ENCODE results near the gene DGLUCY. TPM values are rescaled to one million over a fixed set of nuclear protein-coding genes. Genes with fewer than 3 reads are reported as not detected.
"Not testable (repeated sequence)": the region's sequence is repeated elsewhere in the genome, so short reads cannot be mapped to it uniquely, and the experiment has no call there.

DGLUCY gene
- polyA plus RNA-seq, 3 donors from 2014 or later: 31.8 to 71.6 (median 50.5) TPM

- H3K27ac Mint-ChIP-seq: no peak overlapping the region
- H3K36me3 Mint-ChIP-seq: peaks cover 41 to 68% (median 48%) of the 10 kb centered on the region in 3 donors
- peaks cover 16 to 23% of the 10 kb centered on the region in 2 donors for H3K4me1 Mint-ChIP-seq
- no peak for DNase-seq
- no peak overlapping the region for H3K4me3 Mint-ChIP-seq
- no peaks in the 10 kb centered on the region for H3K9me3 Mint-ChIP-seq
- H3K27me3 Mint-ChIP-seq (ENCODE audit: low read depth in 3 of 3): peaks cover 2 to 6% (median 4%) of the 10 kb centered on the region in 3 donors
These were observed 82.0 kb downstream of the DGLUCY start for GRCh38 chr14:91195881-91196280.

GRCh38 chr14:91197631-91198030 lies 83.8 kb downstream of the DGLUCY start:
- Mint-ChIP-seq H3K36me3 (peaks cover 33 to 55% (median 36%) of the 10 kb centered on the region in 3 donors), H3K4me1 (peaks cover 22 to 27% of the 10 kb centered on the region in 2 donors), H3K9me3 (no peaks in the 10 kb centered on the region), H3K27ac (no peak overlapping the region), H3K4me3 (no peak overlapping the region), H3K27me3 (ENCODE audit: low read depth in 3 of 3) (peaks cover 2 to 4% (median 4%) of the 10 kb centered on the region in 3 donors)
- DNase-seq: no peak

GRCh38 chr14:91200802-91201201 lies 86.9 kb downstream of the DGLUCY start:
- Mint-ChIP-seq H3K36me3 (peaks cover 40 to 68% (median 42%) of the 10 kb centered on the region in 3 donors), H3K4me1 (peaks cover 12% of the 10 kb centered on the region in 2 donors), H3K27ac (peak overlapping the region in 2 of 6 donors; percentile 3 to 62)
- H3K27me3 Mint-ChIP-seq (ENCODE audit: low read depth in 3 of 3); DNase-seq; H3K4me3 Mint-ChIP-seq; H3K9me3 Mint-ChIP-seq: not testable (repeated sequence)

DNA sequence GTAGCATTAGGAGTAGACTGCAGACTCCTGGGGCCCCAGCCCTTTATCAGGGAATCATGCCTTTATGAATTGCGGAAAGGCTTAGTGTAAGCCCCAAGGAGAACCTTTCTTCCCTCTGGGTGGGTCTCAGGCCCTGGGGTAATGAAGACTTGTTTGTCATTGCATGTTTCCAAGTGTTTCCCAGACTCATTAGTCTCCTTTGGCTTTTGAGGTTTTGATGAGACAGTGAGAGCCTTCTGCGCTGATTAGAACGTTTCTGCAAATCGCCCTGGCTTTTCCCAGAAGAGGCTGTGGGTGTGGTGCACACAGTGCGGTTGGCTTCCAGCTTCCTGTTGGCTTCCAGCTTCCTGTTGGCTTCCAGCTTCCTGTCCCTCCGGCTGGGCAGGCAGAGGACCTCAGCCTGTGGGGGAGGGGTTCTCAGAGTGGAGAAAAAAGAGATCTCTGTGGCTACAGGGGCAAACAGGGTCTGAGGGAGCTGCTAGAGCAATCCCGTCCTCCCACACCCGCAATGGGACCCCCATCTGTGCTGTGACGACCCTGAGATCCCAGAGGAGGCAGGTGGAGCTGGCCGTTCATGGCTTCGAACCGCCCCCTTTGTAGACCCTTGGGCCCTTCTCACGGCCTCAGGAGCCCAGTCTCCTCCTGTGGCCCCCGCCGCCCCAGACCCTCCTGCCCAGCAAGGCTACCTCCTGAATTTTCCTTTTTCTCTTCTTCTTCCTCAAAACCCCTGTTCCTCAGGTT lies 88.5 kb downstream of the DGLUCY start:
- Mint-ChIP-seq H3K27ac (peak overlapping the region in 5 of 6 donors; percentile 11 to 46 (median 24)), H3K4me1 (peaks cover 12% of the 10 kb centered on the region in 2 donors), H3K36me3 (peaks cover 35 to 71% (median 45%) of the 10 kb centered on the region in 3 donors), H3K27me3 (ENCODE audit: low read depth in 3 of 3) (peaks cover 2 to 4% (median 2%) of the 10 kb centered on the region in 3 donors), H3K9me3 (no peaks in the 10 kb centered on the region), H3K4me3 (peak overlapping the region in 2 of 5 donors; percentile 3 to 25)
- DNase-seq: no peak

DNA sequence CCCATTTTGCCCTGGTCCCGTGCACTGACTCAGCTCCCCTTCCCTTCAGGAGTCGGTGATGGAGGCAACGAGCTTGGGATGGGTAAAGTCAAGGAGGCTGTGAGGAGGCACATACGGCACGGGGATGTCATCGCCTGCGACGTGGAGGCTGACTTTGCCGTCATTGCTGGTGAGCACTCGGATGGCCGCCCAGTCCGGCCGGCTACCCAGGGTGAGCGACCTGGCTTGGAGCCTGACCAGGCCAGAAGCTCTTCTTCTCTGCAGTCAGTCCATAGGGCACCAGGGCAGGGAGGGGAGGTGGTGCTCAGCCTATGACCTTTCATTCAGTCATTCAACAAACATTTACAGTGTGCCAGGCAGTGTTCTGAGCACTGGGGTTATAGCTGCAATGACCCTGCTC lies 90.8 kb downstream of the DGLUCY start:
- Mint-ChIP-seq H3K9me3 (no peaks in the 10 kb centered on the region), H3K4me3 (no peak overlapping the region), H3K27ac (peak overlapping the region in 1 of 6 donors; percentile 25), H3K27me3 (ENCODE audit: low read depth in 3 of 3) (peaks cover 0 to 2% (median 2%) of the 10 kb centered on the region in 3 donors), H3K36me3 (peaks cover 37 to 77% (median 43%) of the 10 kb centered on the region in 3 donors), H3K4me1 (peaks cover 10 to 12% of the 10 kb centered on the region in 2 donors)
- no peak for DNase-seq

DNA sequence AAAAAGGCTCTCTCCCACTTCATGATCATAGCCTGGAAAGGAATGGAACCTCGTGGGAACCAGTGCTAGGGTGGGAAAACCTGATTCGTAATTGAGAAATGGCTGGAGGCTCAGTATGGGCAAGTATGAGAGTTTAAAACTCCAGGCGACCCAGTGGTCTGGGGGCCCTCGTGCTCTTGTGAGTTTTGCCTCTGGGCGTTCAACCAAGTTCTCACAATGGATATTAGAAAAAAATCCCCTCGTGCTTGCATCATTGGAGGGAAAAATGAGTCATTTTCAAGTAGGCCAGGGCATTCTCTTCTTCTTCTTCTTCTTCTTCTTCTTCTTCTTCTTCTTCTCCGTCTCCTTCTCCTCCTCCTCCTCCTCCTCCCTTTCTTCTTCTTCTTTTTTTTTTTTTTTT lies 91.6 kb downstream of the DGLUCY start:
- Mint-ChIP-seq H3K27me3 (ENCODE audit: low read depth in 3 of 3) (peaks cover 0 to 2% (median 2%) of the 10 kb centered on the region in 3 donors), H3K4me1 (peaks cover 10 to 12% of the 10 kb centered on the region in 2 donors), H3K27ac (no peak overlapping the region), H3K36me3 (peaks cover 32 to 75% (median 45%) of the 10 kb centered on the region in 3 donors), H3K9me3 (no peaks in the 10 kb centered on the region), H3K4me3 (no peak overlapping the region)
- DNase-seq: no peak

- H3K4me1 Mint-ChIP-seq: peaks cover 10 to 12% of the 10 kb centered on the region in 2 donors
- peak overlapping the region in 2 of 6 donors; percentile 23 to 47 for H3K27ac Mint-ChIP-seq
These were observed 93.1 kb downstream of the DGLUCY start for GRCh38 chr14:91207008-91207407.

GRCh38 chr14:91211017-91211416 lies 97.1 kb downstream of the DGLUCY start:
- Mint-ChIP-seq H3K27me3 (ENCODE audit: low read depth in 3 of 3) (peaks cover 0 to 5% (median 3%) of the 10 kb centered on the region in 3 donors), H3K4me3 (no peak overlapping the region), H3K4me1 (peaks cover 0 to 6% of the 10 kb centered on the region in 2 donors), H3K9me3 (no peaks in the 10 kb centered on the region), H3K27ac (peak overlapping the region in 1 of 6 donors; percentile 27), H3K36me3 (peaks cover 38 to 71% (median 42%) of the 10 kb centered on the region in 3 donors)
- DNase-seq: no peak

More at GRCh38 chr14:91207008-91207407, 93.1 kb downstream of the DGLUCY start:
- Mint-ChIP-seq H3K36me3 (peaks cover 37 to 82% (median 48%) of the 10 kb centered on the region in 3 donors), H3K27me3 (ENCODE audit: low read depth in 3 of 3) (peaks cover 0 to 2% (median 0%) of the 10 kb centered on the region in 3 donors), H3K9me3 (no peaks in the 10 kb centered on the region), H3K4me3 (no peak overlapping the region)
- no peak for DNase-seq

- Mint-ChIP-seq H3K27me3 (ENCODE audit: low read depth in 3 of 3) (peaks cover 0 to 5% (median 3%) of the 10 kb centered on the region in 3 donors), H3K4me1 (peaks cover 2 to 6% of the 10 kb centered on the region in 2 donors), H3K27ac (peak overlapping the region in 2 of 6 donors; percentile 46 to 60), H3K4me3 (no peak overlapping the region), H3K9me3 (no peaks in the 10 kb centered on the region), H3K36me3 (peaks cover 28 to 61% (median 43%) of the 10 kb centered on the region in 3 donors)
- DNase-seq: no peak
These were observed 100.4 kb downstream of the DGLUCY start for GRCh38 chr14:91214306-91214705.

- peak overlapping the region in 2 of 6 donors; percentile 60 to 64 for H3K27ac Mint-ChIP-seq
- no peak for DNase-seq
- peaks cover 5 to 6% of the 10 kb centered on the region in 2 donors for H3K4me1 Mint-ChIP-seq
- H3K36me3 Mint-ChIP-seq: peaks cover 24 to 60% (median 47%) of the 10 kb centered on the region in 3 donors
- no peak overlapping the region for H3K4me3 Mint-ChIP-seq
- H3K9me3 Mint-ChIP-seq: no peaks in the 10 kb centered on the region
- peaks cover 0 to 7% (median 3%) of the 10 kb centered on the region in 3 donors for H3K27me3 Mint-ChIP-seq (ENCODE audit: low read depth in 3 of 3)
These were observed 101.5 kb downstream of the DGLUCY start for GRCh38 chr14:91215381-91215780.

- DNase-seq: no peak
- H3K27me3 Mint-ChIP-seq (ENCODE audit: low read depth in 3 of 3): peaks cover 4 to 7% (median 6%) of the 10 kb centered on the region in 3 donors
- H3K4me1 Mint-ChIP-seq: peaks cover 15 to 17% of the 10 kb centered on the region in 2 donors
- H3K9me3 Mint-ChIP-seq: no peaks in the 10 kb centered on the region
- no peak overlapping the region for H3K27ac Mint-ChIP-seq
- H3K4me3 Mint-ChIP-seq: no peak overlapping the region
- H3K36me3 Mint-ChIP-seq: peaks cover 18 to 48% (median 45%) of the 10 kb centered on the region in 3 donors
These were observed 102.9 kb downstream of the DGLUCY start for GRCh38 chr14:91216731-91217226.

GRCh38 chr14:91218014-91218413 lies 104.1 kb downstream of the DGLUCY start:
- no peaks in the 10 kb centered on the region for H3K9me3 Mint-ChIP-seq
- no peak for DNase-seq
- peaks cover 28 to 30% of the 10 kb centered on the region in 2 donors for H3K4me1 Mint-ChIP-seq
- no peak overlapping the region for H3K4me3 Mint-ChIP-seq
- peaks cover 21 to 56% (median 50%) of the 10 kb centered on the region in 3 donors for H3K36me3 Mint-ChIP-seq
- H3K27me3 Mint-ChIP-seq (ENCODE audit: low read depth in 3 of 3): peaks cover 5 to 7% (median 7%) of the 10 kb centered on the region in 3 donors
- H3K27ac Mint-ChIP-seq: peak overlapping the region in 2 of 6 donors; percentile 45 to 76

GRCh38 chr14:91219517-91220389 lies 105.9 kb downstream of the DGLUCY start:
- Mint-ChIP-seq H3K27ac (peak overlapping the region in 3 of 6 donors; percentile 21 to 53 (median 36)), H3K27me3 (ENCODE audit: low read depth in 3 of 3) (peaks cover 5 to 7% (median 6%) of the 10 kb centered on the region in 3 donors), H3K36me3 (peaks cover 18 to 48% (median 47%) of the 10 kb centered on the region in 3 donors), H3K9me3 (no peaks in the 10 kb centered on the region), H3K4me3 (peak overlapping the region in 1 of 5 donors; percentile 23), H3K4me1 (peaks cover 38 to 45% of the 10 kb centered on the region in 2 donors)
- DNase-seq: no peak

All from immature natural killer cell (primary cell).